Measurements from ENCODE around the gene ATP13A3.

- TF ChIP-seq CTCF (IDR thresholded peaks at IDR 0.05; ENCODE audit: low read depth, low read length): no peak
- TF ChIP-seq EZH2phosphoT487 (IDR thresholded peaks at IDR 0.05; ENCODE audit: low read depth): no peak
These were observed 10.0 kb downstream of the ATP13A3 start for GRCh38 chr3:194476784-194477183.

Measured in OCI-LY3 (cell line).